ENCODE measurements around the gene TCERG1L.
"Not testable (repeated sequence)": the region's sequence is repeated elsewhere in the genome, so short reads cannot be mapped to it uniquely, and the experiment has no call there.

TCERG1L gene

GRCh38 chr10:131116216-131116990 lies 195.1 kb downstream of the TCERG1L start:
- no peak for DNase-seq

DNA sequence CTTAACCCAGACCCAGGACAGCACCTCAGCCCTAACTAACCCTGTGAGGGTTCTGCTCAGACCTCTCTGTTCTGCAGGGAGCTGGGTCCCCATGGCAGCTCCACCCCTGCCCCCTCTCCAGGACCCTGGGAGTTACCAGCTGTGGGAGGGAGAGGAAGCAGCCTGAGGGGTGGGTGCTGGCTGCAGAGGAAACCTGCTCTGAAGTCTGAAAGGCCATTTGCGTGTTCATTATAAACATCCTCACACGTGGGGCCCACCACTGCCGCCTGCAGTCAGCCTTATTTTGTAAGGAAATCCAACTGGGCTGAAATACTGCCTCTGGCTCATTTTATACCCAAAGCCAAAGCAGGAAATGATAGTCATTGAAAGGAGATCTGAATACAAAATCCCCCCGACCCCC lies 195.7 kb downstream of the TCERG1L start:
- DNase-seq: no peak

GRCh38 chr10:131115321-131115720 lies 196.2 kb downstream of the TCERG1L start:
- no peak for DNase-seq

GRCh38 chr10:131114846-131115245 lies 196.7 kb downstream of the TCERG1L start:
- no peak for DNase-seq

- no peak for DNase-seq
Observed at GRCh38 chr10:131113709-131114291, 197.7 kb downstream of the TCERG1L start.

GRCh38 chr10:131113165-131113564 lies 198.4 kb downstream of the TCERG1L start:
- DNase-seq: no peak

DNA sequence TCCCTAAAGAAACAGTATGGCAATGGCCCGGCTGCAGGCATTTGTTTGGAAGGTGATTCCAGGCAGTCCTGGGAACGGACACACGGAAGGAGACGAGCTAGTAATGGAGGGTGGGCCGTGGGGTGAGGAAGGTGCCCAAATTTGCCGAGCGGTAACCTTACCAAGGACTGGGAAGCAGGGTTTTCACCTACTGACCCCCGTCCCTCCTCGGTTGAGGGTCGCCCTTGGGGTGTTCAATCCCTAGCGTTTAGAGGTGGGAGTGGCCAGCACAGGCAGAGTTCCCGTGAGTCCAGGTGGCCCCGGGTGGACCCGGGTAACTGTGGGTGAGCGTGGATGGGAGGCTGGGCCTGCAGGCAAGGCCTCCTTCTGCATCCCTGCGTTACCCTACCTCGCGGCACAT lies 198.8 kb downstream of the TCERG1L start:
- no peak for DNase-seq

DNA sequence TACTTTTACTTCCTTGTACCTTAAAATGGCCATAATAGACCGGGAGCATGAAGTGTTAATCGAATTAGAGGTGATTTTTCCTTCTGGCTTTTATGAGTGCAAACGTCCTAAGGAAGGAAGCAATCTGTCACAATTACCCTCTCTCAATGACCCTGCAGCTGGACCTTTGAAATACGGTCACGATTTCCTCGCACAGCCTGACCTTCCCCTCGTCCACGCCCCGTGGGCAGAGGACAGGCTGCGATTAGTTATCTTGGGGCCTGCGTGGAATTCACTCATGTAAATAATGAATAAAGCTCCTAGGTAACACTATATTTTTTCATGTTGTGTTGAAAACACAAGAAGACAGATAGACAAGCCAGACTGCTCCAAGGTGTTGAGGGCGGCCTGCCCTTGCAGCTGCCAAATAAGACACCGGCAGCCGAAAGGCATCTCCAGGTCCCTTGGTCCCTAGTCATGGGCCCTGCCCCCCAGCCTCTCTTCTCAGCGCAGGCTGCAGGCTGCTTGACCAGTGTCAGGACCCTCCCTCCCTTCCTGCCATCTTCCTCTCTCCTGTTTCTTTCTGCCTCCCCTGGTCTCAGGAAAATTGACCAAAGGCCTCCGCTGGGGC lies 199.9 kb downstream of the TCERG1L start:
- DNase-seq: no peak

DNA sequence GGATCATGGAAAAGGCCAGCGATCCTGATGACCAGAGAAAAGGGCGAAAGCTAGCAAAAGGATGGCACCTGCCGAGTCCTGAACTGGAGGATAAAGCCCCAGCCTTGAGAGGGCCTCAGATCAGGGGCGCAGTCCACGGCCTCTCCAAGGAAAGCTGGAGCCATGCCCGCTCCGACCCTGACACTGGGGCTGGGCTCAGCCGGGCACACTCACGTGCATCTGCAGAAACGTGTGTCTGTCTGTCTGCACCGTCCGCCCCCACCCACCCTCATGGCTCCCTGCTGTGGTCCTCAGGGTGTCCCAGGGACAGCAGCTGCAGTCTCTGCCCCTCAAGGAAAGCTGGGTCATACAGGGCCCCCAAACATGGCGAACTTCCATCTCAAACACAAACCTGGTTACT lies 200.5 kb downstream of the TCERG1L start:
- no peak for DNase-seq

DNA sequence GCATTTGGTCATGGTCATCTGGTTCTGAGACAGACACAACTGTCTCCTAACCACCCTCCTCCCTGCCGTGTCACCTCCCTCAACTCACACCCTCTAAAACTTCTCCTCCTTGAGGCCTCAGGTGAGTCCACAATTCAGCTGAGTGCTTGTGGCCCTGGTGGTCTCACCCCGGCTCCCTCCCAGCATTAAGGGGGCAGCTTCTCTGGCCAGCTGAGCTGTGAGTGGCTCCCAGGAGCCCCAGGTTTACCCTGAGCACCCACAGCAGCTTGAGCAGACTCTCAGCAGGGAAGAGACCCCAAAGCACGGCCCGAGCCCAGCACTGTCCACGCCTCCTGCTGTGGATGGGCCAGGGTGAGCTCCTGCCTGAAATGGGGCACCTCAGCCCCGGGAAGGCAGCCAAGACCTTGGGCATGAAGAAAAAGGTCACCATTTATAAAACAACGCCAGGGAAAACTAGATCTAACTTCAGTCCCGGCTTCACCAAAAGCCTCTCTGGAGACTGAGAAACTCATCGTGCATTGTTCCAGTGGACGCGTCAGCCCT lies 201.2 kb downstream of the TCERG1L start:
- no peak for DNase-seq

GRCh38 chr10:131109726-131110125 lies 201.8 kb downstream of the TCERG1L start:
- no peak for DNase-seq

- DNase-seq: no peak
Observed at GRCh38 chr10:131109291-131109690, 202.2 kb downstream of the TCERG1L start.

DNA sequence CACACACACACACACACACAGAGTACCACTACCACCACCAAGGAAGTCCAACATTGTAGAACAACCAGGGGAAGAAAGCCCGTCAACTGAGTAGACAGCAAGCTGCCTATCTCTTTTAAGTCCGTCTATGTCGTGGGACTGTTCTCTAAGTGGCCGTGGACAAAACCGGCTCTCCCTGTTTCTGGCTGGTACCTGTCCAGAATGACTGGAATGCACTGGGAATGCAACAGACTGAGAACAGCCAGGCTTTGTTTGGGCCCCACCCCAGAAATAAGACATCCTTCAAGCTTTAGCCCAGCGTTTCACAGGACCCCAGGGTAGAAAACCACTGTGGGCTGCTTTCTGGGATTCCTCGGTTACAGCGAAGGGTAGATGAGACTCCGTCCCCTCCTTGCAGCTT lies 203.6 kb downstream of the TCERG1L start:
- DNase-seq: no peak

DNA sequence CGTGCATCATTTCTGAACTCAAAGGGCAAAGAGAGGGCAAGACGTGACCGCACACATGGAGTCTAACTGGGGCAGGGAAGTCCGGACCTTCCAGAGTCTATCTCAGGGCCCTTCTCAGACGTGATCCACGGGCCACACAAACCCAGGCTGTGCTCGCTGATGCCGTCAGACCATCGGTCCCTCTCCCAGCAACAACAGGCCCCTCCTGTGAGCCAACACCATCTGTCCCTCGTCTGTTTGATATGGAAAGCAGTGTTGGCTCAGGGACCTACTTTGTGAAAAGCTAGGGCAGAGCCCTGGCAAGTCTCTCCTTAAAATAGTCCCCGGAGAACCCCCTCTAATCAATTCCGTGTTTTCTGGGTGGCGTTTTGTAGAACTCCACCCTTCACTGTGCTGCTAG lies 208.8 kb downstream of the TCERG1L start:
- no peak for DNase-seq

- DNase-seq: no peak
Observed at GRCh38 chr10:131102147-131102546, 209.4 kb downstream of the TCERG1L start.

- DNase-seq: not testable (repeated sequence)
Observed at GRCh38 chr10:131100418-131101410, 210.8 kb downstream of the TCERG1L start.

DNA sequence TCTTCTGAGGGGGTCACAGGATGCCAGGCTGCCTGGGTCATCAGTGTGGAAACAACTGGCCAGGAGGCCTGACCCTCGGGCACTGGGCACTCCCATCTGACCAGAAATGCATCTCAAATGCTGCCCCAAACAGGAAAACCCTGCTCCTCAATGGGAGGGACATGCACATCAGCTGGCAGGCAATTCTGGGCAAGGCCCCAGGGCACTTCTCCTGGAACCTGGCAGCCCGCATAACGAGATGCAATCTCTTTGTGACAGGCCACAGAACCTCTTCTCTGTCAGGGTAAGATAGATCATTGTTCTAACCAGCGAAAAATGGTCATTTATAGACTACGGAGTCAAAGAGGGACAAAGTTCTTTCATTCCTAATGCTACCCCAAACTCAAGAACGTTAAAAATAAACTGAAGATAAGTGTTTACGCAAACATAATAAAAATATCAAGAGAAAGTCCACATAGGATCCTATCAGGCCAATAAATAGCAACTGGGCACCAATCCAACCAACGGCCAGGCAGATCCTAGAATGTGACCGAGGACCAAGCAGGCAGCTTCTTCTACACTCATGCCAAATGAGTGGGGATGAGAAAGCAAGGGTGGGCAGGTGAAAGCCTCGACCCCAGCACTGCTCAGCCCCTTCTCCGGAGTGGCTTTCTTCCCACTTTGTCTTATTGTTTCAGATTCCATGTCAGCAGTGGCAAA lies 212.3 kb downstream of the TCERG1L start:
- no peak for DNase-seq

- no peak for DNase-seq
Observed at GRCh38 chr10:131098416-131098952, 213.0 kb downstream of the TCERG1L start.

DNA sequence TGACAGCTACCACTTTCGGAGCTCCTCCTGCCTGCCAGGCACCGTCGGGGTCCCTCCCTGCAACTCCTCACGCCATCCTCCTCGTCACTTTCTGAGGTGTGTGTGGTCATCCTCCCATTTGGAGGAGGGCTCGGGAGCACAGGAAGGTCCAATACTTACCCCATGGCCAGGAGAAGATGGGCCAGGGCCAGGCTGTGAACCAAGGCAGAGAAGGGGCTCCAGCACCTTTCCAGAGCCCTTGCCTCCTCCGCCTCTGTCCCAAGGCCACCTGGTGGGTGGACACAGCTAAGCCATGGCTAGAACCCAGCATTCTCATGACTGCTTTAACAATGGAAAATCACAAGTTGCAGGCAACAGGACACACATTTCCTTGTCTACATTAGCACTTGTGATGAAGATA lies 215.5 kb downstream of the TCERG1L start:
- DNase-seq: no peak

DNA sequence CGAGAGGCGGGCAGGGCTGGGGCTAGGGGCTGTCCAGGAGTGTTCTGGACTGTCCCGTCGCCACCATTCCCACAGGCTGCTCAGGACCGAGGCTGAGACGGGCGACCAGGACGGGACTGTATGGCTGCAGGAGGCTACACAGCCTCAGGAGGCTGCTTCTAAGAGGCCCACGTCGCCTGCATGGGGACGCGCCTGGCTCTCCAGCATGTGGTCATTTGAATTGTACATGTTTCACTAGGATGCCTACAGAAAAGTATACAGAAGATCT lies 216.3 kb downstream of the TCERG1L start:
- DNase-seq: no peak

DNA sequence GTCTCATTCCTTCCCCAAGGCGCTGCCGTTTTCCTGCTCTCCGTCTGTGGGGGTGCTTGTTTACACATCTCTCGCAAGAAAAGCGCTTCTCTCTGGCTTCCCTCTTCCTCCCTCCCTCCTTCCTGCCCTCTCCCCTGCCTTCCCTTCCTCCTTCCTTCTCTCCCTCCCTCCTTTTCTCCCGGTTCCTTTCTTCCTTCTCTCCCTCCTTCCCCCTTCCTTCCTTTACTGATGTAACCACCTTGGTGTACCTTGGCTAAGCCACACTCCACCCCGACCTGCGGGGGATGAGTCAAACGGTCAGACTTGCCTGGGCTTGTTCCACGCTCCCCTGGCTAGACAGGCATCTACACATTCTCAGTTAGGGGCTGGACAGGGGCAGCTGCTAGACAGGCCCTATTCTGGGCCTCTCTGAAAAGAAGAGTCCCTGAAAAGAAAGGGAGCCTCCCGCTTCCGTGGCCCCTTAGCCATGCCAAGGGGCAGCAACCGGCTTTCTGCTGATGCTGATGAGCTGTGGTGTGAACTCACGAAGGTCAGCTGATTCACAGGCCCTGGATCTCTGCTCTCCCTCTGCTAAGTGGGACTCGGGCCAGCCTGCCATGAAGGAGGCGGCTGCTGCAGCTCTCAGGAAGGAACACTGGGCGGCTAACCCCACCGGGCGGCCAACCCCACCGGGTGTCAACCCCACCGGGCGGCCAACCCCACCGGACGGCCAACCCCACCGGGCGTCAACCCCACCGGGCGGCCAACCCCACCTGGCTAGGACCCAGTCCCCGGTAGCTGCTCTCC lies 216.8 kb downstream of the TCERG1L start:
- DNase-seq: no peak

Measured in DMS 273 treated with DMSO at 0.1 percent for 48 hours (cell line).